Endothelial cell of umbilical vein (primary cell): ENCODE measurements around the gene SLC38A11. TPM values are rescaled to one million over a fixed set of nuclear protein-coding genes. Genes with fewer than 3 reads are reported as not detected.
"Not testable (repeated sequence)": the region's sequence is repeated elsewhere in the genome, so short reads cannot be mapped to it uniquely, and the experiment has no call there.

Source experiments
- BruUV-seq: library from RNA; stranded (reverse); fragments of 400-500 nt; replicated peaks from 2 replicates; lab custom pipeline; 2021; lab: Mats Ljungman, UMichigan
- CTCF ChIA-PET: fragments of 300-600, 350-600 bp; sonication (Branson Sonifier 250); formaldehyde crosslinking; loops from one replicate; lab custom pipeline; 2021; ENCODE audit warnings: antibody characterized with exemption, inconsistent platforms; lab: Charles Lee
- POLR2A ChIA-PET: fragments of 300-600, 350-600 bp; sonication (Branson Sonifier 250); formaldehyde crosslinking; loops from one replicate; lab custom pipeline; 2021; ENCODE audit warnings: antibody characterized with exemption, inconsistent platforms; lab: Charles Lee
- DNase-seq: peaks from one replicate; pipeline ENCODE4 v3.0.0-alpha.2; 2011; ENCODE audit warnings: low read depth, low spot score
- FAIRE-seq: peaks from 2 replicates; lab custom pipeline; 2011; peaks lifted over from hg19 to GRCh38; lab: Jason Lieb, UNC
- H2AFZ ChIP-seq: 2 replicates; pipeline ENCODE4 v1.6.0; 2012; ENCODE audit warnings: low read depth, low read length, control low read depth, inconsistent platforms
- H3K27ac ChIP-seq: 2 replicates; pipeline ENCODE4 v1.5.1; 2011; ENCODE audit warnings: low read depth, mild to moderate bottlenecking, control low read depth, low read length, moderate library complexity; ENCODE audit not compliant: insufficient read depth
- H3K27me3 ChIP-seq, 2 experiments: 2 replicates each; pipeline versions ENCODE4 v1.6.0 to v1.6.1; 2011; ENCODE audit warnings: low read length in 2 of 2, mixed read lengths in 1 of 2; ENCODE audit not compliant: control insufficient read depth in 2 of 2, insufficient read depth in 2 of 2
- H3K36me3 ChIP-seq, 2 experiments: 2 replicates in 1 of 2; 3 replicates in 1 of 2; pipeline ENCODE4 v1.5.1; 2011; ENCODE audit warnings: low read length in 2 of 2, mild to moderate bottlenecking in 1 of 2, moderate library complexity in 1 of 2; ENCODE audit not compliant: control insufficient read depth in 2 of 2, insufficient read depth in 2 of 2; ENCODE audit errors: extremely low read depth in 1 of 2
- H3K4me1 ChIP-seq: 3 replicates; pipeline ENCODE4 v1.5.1; 2011; ENCODE audit warnings: mild to moderate bottlenecking, low read length; ENCODE audit not compliant: control insufficient read depth, insufficient read depth; ENCODE audit errors: extremely low read depth
- H3K4me2 ChIP-seq: 2 replicates; pipeline ENCODE4 v1.6.1; 2011; ENCODE audit warnings: low read length, control low read depth, mixed read lengths; ENCODE audit not compliant: insufficient read depth
- H3K4me3 ChIP-seq, 3 experiments: fragments of 200-600 bp in 1 of 3; sonication (generic), shearing (Covaris generic) in 1 of 3; replicated peaks in 1 of 3; 2 replicates each; pipeline ENCODE4 v1.5.1; 2011 to 2016; ENCODE audit warnings: control low read depth in 3 of 3, low read length in 3 of 3, mild to moderate bottlenecking in 2 of 3, inconsistent platforms in 1 of 3, low read depth in 1 of 3, moderate library complexity in 1 of 3; ENCODE audit not compliant: insufficient read depth in 1 of 3
- H3K79me2 ChIP-seq: 2 replicates; pipeline ENCODE4 v1.6.0; 2012; ENCODE audit warnings: low read length, inconsistent platforms; ENCODE audit not compliant: control insufficient read depth, insufficient read depth
- H3K9ac ChIP-seq: replicated peaks from 2 replicates; pipeline ENCODE3; 2011; ENCODE audit warnings: low read length, control low read depth; ENCODE audit not compliant: insufficient read depth; ENCODE audit errors: extremely low read depth
- H3K9me1 ChIP-seq: replicated peaks from 3 replicates; pipeline ENCODE4 v1.6.0; 2011; ENCODE audit warnings: mild to moderate bottlenecking, low read length; ENCODE audit not compliant: control insufficient read depth, insufficient read depth; ENCODE audit errors: extremely low read depth
- H3K9me3 ChIP-seq: replicated peaks from 2 replicates; pipeline ENCODE4 v1.5.1; 2012; ENCODE audit warnings: low read length, inconsistent platforms; ENCODE audit not compliant: control insufficient read depth, insufficient read depth
- H4K20me1 ChIP-seq: replicated peaks from 2 replicates; pipeline ENCODE3; 2011; ENCODE audit warnings: mild to moderate bottlenecking, low read length; ENCODE audit not compliant: control insufficient read depth, insufficient read depth; ENCODE audit errors: extremely low read depth
- FOS ChIP-seq: IDR thresholded peaks from 2 replicates; pipeline ENCODE4 v1.6.1; 2011; ENCODE audit warnings: mild to moderate bottlenecking, low read length, moderate library complexity, borderline replicate concordance; ENCODE audit not compliant: insufficient read depth
- JUN ChIP-seq: IDR thresholded peaks from 2 replicates; pipeline ENCODE4 v1.6.1; 2011; ENCODE audit warnings: borderline replicate concordance, low read depth; ENCODE audit not compliant: insufficient read length, insufficient read depth
- POLR2AphosphoS5 ChIP-seq: IDR thresholded peaks from 2 replicates; pipeline ENCODE4 v1.6.1; 2012; ENCODE audit warnings: low read depth, mild to moderate bottlenecking, control low read depth, low read length, moderate library complexity; ENCODE audit not compliant: insufficient read depth
- dilution Hi-C: fragments of 300-500 bp; cut with MboI; formaldehyde crosslinking; loops from one replicate; pipeline ENCODE4 v1.15.0; 2019; ENCODE audit warnings: low sequenced_read_pairs; ENCODE audit not compliant: extremely low pct_ligation_motif_present
- intact Hi-C: fragments of 100-400 bp; cut with micrococcal nuclease; formaldehyde crosslinking; loops from one replicate; pipeline ENCODE4 v1.10.0; 2022
- polyA plus RNA-seq, 4 experiments: library from polyadenylated mRNA; depleted of rRNA in 3 of 4; stranded (reverse) in 3 of 4; unstranded in 1 of 4; fragments of >200 nt; gene quantifications; 2 replicates each; pipeline versions ENCODE4 v1.2.1 to v1.2.3, GENCODE V29; 2011 to 2012; ENCODE audit warnings: missing spikeins in 1 of 4
- total RNA-seq: library from RNA; stranded (reverse); gene quantifications from 2 replicates; pipeline ENCODE4 v1.2.3, GENCODE V29; 2021

The SLC38A11 gene
- total and polyA plus RNA-seq, 2 donors (not counting 3 experiments of a cell fraction or from before 2014, with no cell fraction given): not detected

DNA sequence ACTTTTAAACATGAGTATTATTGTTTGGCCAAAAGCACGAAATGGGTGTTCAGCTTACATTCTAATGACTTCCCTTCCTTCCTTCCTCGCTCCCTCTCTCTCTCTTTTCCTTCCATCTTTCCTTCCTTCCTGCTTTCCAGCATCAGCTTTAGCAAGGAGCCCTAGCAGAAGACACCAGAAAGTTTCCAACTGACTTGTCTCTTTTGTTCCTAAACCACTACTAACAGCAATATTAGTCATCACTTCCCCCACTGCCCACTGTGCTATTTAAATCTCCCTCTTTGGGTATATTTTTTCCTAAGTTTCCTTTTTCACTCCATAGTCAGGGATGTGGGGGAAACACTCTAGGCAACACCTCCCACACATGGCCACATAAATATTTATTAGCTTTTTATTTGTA, 25.4 kb upstream of the SLC38A11 start:
- H3K9me1 ChIP-seq, H4K20me1 ChIP-seq, H3K9me3 ChIP-seq, dilution Hi-C loops, intact Hi-C loops, H3K36me3 ChIP-seq, H2AFZ ChIP-seq, H3K9ac ChIP-seq, H3K4me3 ChIP-seq, H3K79me2 ChIP-seq, H3K27me3 ChIP-seq, BruUV-seq, POLR2A ChIA-PET: not testable (repeated sequence)
- FAIRE-seq (peak; percentile 74), DNase-seq (peak; percentile 43)
- Histone ChIP-seq H3K4me1 (peaks cover 16% of the 10 kb centered on the region), H3K27ac (peak overlapping the region; percentile 37), H3K4me2 (peak overlapping the region; percentile 55)
- TF ChIP-seq JUN: peak; percentile 17
- TF ChIP-seq FOS: peak; percentile 16
- CTCF ChIA-PET: interaction anchor here (0.9 to 4.0 kb wide), 2 partner anchors 12 to 223 kb away, joined by 3 to 28 read pairs; partner anchors contain the start of gene SCN3A

DNA sequence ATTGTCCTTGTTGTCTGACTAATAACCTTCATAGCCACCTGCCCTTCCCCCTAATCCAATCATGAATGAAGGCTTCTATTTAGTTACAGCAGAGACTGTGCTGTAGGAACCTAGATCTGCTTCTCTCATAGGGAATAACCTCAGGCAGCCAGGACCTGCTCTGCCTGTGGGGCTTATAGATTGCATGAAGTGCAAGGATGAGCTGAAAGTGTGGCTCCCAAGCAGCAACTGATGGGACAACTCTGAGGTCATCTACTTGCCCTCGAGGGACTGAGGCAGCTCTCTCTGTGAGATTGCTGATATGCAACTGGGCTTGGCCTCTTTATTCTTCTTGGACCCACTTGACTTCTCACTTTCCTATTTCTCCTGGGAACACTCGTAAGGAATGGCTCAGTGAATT, 23.8 kb upstream of the SLC38A11 start:
- no peak overlapping the region for H3K9ac ChIP-seq
- no peaks in the 10 kb centered on the region for H3K79me2 ChIP-seq
- H3K4me3 ChIP-seq: no peak overlapping the region
- H3K27ac ChIP-seq: no peak overlapping the region
- POLR2A ChIA-PET: no interaction called here
- CTCF ChIA-PET: interaction anchor here (2.9 kb wide), 1 partner anchor 13 kb away, joined by 12 read pairs; no protein-coding TSS in a partner anchor
- no peak overlapping the region for H3K4me2 ChIP-seq
- no peaks in the 10 kb centered on the region for H3K9me1 ChIP-seq
- no peaks in the 10 kb centered on the region for H3K36me3 ChIP-seq
- FAIRE-seq (no peak), DNase-seq (no peak)
- intact Hi-C loops (no loop called here), dilution Hi-C loops (no loop called here)
- no TSS peak for BruUV-seq
- no peak overlapping the region for H2AFZ ChIP-seq
- no peaks in the 10 kb centered on the region for H3K9me3 ChIP-seq
- H4K20me1 ChIP-seq: no peaks in the 10 kb centered on the region
- no peak for TF ChIP-seq POLR2AphosphoS5
- no peaks in the 10 kb centered on the region for H3K27me3 ChIP-seq
- H3K4me1 ChIP-seq: peaks cover 20% of the 10 kb centered on the region

DNA sequence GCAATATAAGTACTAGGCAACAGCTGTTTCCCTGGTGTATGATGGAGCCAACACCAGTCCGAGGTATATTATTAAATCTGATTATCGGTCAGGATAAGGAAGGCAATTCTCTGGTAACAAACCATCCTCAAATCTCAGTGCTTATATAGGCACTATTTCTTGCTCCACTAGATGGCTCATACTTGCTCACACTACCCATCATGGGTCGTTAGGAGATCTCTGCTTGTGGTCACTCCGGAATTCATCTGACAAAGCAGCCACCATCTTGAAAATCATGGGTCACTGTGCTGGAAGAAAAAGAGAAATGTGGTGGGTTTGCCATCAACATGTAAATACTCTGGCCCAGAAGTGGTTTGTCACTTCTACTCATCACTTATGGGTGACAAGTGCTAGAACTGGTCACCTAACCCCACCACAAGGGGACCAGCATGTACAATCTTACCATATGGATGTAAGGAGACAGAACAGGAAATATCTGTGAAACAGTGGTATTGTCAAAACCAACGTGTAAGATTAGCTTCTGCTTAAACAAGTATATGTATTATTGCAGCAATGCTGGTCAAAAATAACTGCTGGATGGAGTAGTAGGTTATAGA, 21.6 kb upstream of the SLC38A11 start:
- dilution Hi-C loops, FAIRE-seq, H3K9ac ChIP-seq, H3K27me3 ChIP-seq, H2AFZ ChIP-seq, POLR2A ChIA-PET, BruUV-seq, H3K9me3 ChIP-seq, H3K27ac ChIP-seq, intact Hi-C loops, H4K20me1 ChIP-seq, H3K36me3 ChIP-seq, DNase-seq, H3K79me2 ChIP-seq, H3K4me3 ChIP-seq, H3K4me2 ChIP-seq, H3K9me1 ChIP-seq: not testable (repeated sequence)
- H3K4me1 ChIP-seq: peaks cover 21% of the 10 kb centered on the region
- CTCF ChIA-PET: interaction anchor here (2.9 kb wide), 1 partner anchor 16 kb away, joined by 12 read pairs; no protein-coding TSS in a partner anchor
